Upper lobe of right lung (tissue), 1 donor: ENCODE results near the gene SIPA1L3. TPM values are rescaled to one million over a fixed set of nuclear protein-coding genes. Genes with fewer than 3 reads are reported as not detected.

Experiments used
- ATAC-seq: fragments of 200-7000 bp; cut with Tn5 transposase; one replicate; pipeline ENCODE4 v1.9.1; 2020; ENCODE audit warnings: mild to moderate bottlenecking, moderate library complexity
- DNase-seq: peaks from one replicate; pipeline ENCODE4 v3.0.0-alpha.2; 2020
- H3K27ac ChIP-seq: fragments of 200-600 bp; one replicate; pipeline ENCODE4 v1.8.0; 2022
- H3K27me3 ChIP-seq: fragments of 200-600 bp; one replicate; pipeline ENCODE4 v1.8.0; 2022; ENCODE audit warnings: mild to moderate bottlenecking
- H3K36me3 ChIP-seq: fragments of 200-600 bp; one replicate; pipeline ENCODE4 v1.8.0; 2022
- H3K4me1 ChIP-seq: fragments of 200-600 bp; one replicate; pipeline ENCODE4 v1.8.0; 2022
- H3K4me3 ChIP-seq: fragments of 200-600 bp; one replicate; pipeline ENCODE4 v1.8.0; 2022; ENCODE audit warnings: mild to moderate bottlenecking
- H3K9me3 ChIP-seq: fragments of 200-600 bp; one replicate; pipeline ENCODE4 v1.8.0; 2022
- intact Hi-C: fragments of 100-400 bp; cut with DNase I; formaldehyde crosslinking; loops from one replicate; pipeline ENCODE4 v1.11.0; 2022
- total RNA-seq: library from RNA; stranded (reverse); fragmentation: NEBNext Ultra II Directional; extraction: Animal tissue kit (Norgen Biotek cat#: 25700); gene quantifications from one replicate; pipeline ENCODE4 v1.2.1, GENCODE V29; 2021
- TF ChIP-seq, protein P1 (sequence below): fragments of 200-600 bp; IDR thresholded peaks from one replicate; pipeline ENCODE4 v1.8.0; 2022; ENCODE audit warnings: antibody characterized with exemption
- donor health status: DM: no; HTN: yes; CAD: no; lungs with severe emphysema.

SIPA1L3 gene
- total RNA-seq, 1 donor from 2014 or later, result 66.3 TPM

DNA sequence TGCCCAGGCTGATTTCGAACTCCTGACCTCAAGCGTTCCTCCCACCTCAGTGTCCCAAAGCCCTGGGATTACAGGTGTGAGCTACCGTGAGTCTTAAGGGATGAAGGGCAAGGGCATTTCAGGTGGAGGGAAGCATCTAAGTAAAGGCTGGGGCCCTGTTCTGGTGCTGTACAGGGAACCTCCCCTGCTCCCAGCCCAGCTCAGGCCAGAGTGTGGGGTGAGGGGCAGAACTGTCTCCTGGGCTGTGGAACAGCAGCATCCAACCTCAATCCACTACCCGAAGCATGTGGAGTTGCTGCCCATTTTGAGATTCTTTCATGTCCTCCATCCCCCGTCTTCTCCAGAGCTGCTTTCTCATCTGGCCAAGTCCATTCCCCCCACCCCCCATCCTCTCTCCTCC is 105.3 kb downstream of the SIPA1L3 start:
- Histone ChIP-seq H3K36me3 (no peaks in the 10 kb centered on the region), H3K27me3 (no peaks in the 10 kb centered on the region), H3K4me1 (peaks cover 5% of the 10 kb centered on the region), H3K4me3 (no peak overlapping the region), H3K9me3 (no peaks in the 10 kb centered on the region), H3K27ac (no peak overlapping the region)
- intact Hi-C loops, result no loop called here
- TF ChIP-seq, protein P1, sequence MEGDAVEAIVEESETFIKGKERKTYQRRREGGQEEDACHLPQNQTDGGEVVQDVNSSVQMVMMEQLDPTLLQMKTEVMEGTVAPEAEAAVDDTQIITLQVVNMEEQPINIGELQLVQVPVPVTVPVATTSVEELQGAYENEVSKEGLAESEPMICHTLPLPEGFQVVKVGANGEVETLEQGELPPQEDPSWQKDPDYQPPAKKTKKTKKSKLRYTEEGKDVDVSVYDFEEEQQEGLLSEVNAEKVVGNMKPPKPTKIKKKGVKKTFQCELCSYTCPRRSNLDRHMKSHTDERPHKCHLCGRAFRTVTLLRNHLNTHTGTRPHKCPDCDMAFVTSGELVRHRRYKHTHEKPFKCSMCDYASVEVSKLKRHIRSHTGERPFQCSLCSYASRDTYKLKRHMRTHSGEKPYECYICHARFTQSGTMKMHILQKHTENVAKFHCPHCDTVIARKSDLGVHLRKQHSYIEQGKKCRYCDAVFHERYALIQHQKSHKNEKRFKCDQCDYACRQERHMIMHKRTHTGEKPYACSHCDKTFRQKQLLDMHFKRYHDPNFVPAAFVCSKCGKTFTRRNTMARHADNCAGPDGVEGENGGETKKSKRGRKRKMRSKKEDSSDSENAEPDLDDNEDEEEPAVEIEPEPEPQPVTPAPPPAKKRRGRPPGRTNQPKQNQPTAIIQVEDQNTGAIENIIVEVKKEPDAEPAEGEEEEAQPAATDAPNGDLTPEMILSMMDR, result no peak
- no peak for DNase-seq
- no peak for ATAC-seq

DNA sequence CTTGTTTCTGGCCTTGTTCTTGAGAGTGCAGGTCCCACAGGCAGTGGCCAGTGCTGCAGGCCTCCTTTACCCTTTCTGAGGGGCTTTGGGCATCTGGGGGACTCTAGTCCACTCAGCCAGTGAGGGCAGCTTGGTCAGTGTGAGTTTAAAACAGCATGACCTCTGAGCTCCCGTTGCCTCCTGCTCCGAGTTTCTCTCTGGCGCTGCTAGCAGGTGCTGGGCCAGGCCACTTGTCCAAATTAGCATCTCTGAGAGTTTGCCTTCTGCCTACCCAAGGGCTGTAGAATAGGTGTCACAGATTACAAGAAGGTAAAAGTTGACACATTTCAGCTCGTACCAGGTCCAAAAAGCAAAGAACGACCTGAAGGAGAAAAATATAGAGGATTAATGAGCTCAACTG is 105.9 kb downstream of the SIPA1L3 start:
- no peaks in the 10 kb centered on the region for H3K9me3 ChIP-seq
- peaks cover 5% of the 10 kb centered on the region for H3K4me1 ChIP-seq
- no peaks in the 10 kb centered on the region for H3K36me3 ChIP-seq
- intact Hi-C loops, result no loop called here
- H3K4me3 ChIP-seq, result no peak overlapping the region
- TF ChIP-seq, protein P1, result no peak
- ATAC-seq (peak; percentile 55), DNase-seq (no peak)
- H3K27me3 ChIP-seq, result no peaks in the 10 kb centered on the region
- no peak overlapping the region for H3K27ac ChIP-seq

DNA sequence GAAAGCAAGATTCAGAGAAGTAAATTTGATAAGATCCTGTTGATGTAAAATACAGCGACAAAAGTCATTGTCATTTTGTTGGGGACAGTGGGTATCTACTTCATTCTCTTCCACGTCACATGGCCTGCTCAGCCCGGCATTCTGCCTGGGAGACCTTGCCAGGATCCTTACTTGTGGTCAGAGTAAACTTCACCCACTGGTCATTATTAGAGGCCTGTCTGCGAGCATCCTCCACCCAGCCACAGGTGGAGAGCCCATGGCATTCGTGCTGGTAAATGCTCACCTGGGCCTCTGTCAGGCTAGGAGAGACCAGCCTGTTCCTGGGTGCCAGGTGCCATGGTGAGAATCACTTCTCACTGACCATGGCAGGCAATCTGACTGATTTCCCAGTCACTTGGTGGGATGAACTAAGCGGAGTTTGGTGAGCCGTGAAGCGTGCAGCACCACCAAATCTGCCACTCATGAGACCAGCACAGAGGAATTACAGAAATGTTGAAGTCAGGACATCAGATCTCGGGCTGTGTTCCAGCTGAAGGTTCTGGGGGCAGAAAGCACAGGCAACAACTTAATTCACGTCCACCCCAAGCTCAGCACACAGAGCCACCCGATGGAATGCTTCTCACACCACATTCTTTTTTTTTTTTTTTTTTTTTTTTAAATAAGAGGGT is 107.0 kb downstream of the SIPA1L3 start:
- ATAC-seq, result no peak
- no peak for DNase-seq
- Histone ChIP-seq H3K9me3 (no peaks in the 10 kb centered on the region), H3K4me1 (peaks cover 5% of the 10 kb centered on the region), H3K27ac (no peak overlapping the region), H3K36me3 (no peaks in the 10 kb centered on the region), H3K4me3 (no peak overlapping the region), H3K27me3 (no peaks in the 10 kb centered on the region)
- intact Hi-C loops, result no loop called here
- TF ChIP-seq, protein P1, result no peak

DNA sequence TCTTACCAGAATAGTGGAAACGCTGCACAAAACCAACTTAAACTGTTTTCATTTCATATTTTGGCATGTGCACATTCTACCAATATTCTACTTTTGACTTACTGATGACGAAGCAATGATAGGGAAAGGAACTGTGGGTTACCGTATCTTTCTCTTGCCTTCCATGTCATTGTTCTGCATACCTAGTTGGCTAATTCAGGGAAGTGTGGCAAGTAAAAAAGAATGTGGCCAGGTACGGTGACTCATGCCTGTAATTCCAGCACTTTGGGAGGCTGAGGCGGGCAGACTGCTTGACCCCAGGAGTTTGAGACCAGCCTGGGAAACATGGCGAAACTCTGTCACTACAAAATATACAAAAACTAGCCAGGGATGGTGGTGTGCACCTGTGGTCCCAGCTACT is 108.2 kb downstream of the SIPA1L3 start:
- intact Hi-C loops, result no loop called here
- no peak overlapping the region for H3K27ac ChIP-seq
- H3K9me3 ChIP-seq, result no peaks in the 10 kb centered on the region
- TF ChIP-seq, protein P1, result no peak
- no peak overlapping the region for H3K4me3 ChIP-seq
- peaks cover 9% of the 10 kb centered on the region for H3K4me1 ChIP-seq
- H3K27me3 ChIP-seq, result no peaks in the 10 kb centered on the region
- DNase-seq, result no peak
- H3K36me3 ChIP-seq, result no peaks in the 10 kb centered on the region
- peak; percentile 39 for ATAC-seq

DNA sequence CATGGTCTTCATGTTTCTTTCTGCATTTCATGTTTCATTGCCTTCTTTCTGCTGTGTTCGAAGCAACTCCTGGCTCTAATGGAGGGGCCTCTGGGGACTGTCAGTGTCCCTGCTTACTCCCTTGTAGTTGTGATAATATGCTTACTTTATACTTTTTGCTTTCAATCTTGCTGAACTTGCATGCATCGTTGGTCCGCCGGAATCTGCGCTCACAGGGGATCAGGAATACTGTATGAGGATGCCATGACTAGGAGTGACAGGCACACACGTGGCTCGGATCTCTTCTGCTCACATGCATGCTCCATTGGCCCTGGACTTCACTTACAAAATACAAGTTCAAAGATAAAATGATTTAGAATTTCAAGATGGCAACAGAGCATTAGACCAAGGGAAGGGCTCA is 108.8 kb downstream of the SIPA1L3 start:
- H3K4me3 ChIP-seq, result no peak overlapping the region
- no peaks in the 10 kb centered on the region for H3K9me3 ChIP-seq
- DNase-seq, result no peak
- no peak overlapping the region for H3K27ac ChIP-seq
- H3K27me3 ChIP-seq, result no peaks in the 10 kb centered on the region
- no peak for ATAC-seq
- H3K4me1 ChIP-seq, result peaks cover 12% of the 10 kb centered on the region
- intact Hi-C loops, result no loop called here
- TF ChIP-seq, protein P1, result no peak
- no peaks in the 10 kb centered on the region for H3K36me3 ChIP-seq
